Osteoblast (primary cell): ENCODE measurements around the gene SLC25A14. TPM values are rescaled to one million over a fixed set of nuclear protein-coding genes. Genes with fewer than 3 reads are reported as not detected.
"Not testable (repeated sequence)": the region's sequence is repeated elsewhere in the genome, so short reads cannot be mapped to it uniquely, and the experiment has no call there.

Experiments
- DNase-seq: peaks from one replicate; pipeline ENCODE4 v3.0.0; 2011; ENCODE audit warnings: low spot score, mixed read lengths; ENCODE audit not compliant: insufficient read length; ENCODE audit errors: missing footprints
- H2AFZ ChIP-seq: 2 replicates; pipeline ENCODE4 v1.6.0; 2011; ENCODE audit warnings: mild to moderate bottlenecking, low read length
- H3K27ac ChIP-seq: 2 replicates; pipeline ENCODE4 v1.5.1; 2011; ENCODE audit warnings: mild to moderate bottlenecking, low read depth, low read length, moderate library complexity
- H3K27me3 ChIP-seq: 2 replicates; pipeline ENCODE4 v1.6.0; 2012; ENCODE audit warnings: mild to moderate bottlenecking, control low read depth, inconsistent platforms, low read length, moderate library complexity; ENCODE audit not compliant: insufficient read depth
- H3K36me3 ChIP-seq: 2 replicates; pipeline ENCODE4 v1.5.1; 2011; ENCODE audit warnings: mild to moderate bottlenecking, low read length, control low read depth, moderate library complexity; ENCODE audit not compliant: insufficient read depth
- H3K4me1 ChIP-seq: 2 replicates; pipeline ENCODE4 v1.5.1; 2011; ENCODE audit warnings: mild to moderate bottlenecking, low read length, control low read depth, moderate library complexity; ENCODE audit not compliant: insufficient read depth
- H3K4me2 ChIP-seq: 2 replicates; pipeline ENCODE4 v1.6.0; 2011; ENCODE audit warnings: mild to moderate bottlenecking, low read length; ENCODE audit not compliant: insufficient read depth
- H3K4me3 ChIP-seq: fragments of 200-600 bp; sonication (generic); 3 replicates; pipeline ENCODE4 v1.5.1; 2012; ENCODE audit warnings: mild to moderate bottlenecking, low read length, inconsistent platforms; ENCODE audit not compliant: insufficient read depth
- H3K79me2 ChIP-seq: 2 replicates; pipeline ENCODE4 v1.6.0; 2012; ENCODE audit warnings: mild to moderate bottlenecking, low read length, control low read depth, inconsistent platforms; ENCODE audit not compliant: insufficient read depth
- H3K9me3 ChIP-seq: 2 replicates; pipeline ENCODE4 v1.5.1; 2011; ENCODE audit warnings: low read depth, low read length, control low read depth
- H4K20me1 ChIP-seq: 2 replicates; pipeline ENCODE4 v1.6.0; 2012; ENCODE audit warnings: mild to moderate bottlenecking, low read length, control low read depth; ENCODE audit not compliant: insufficient read depth
- total RNA-seq: library from RNA; depleted of rRNA; stranded (reverse); fragments of >200 nt; gene quantifications from 2 replicates; pipeline ENCODE4 v1.2.3, GENCODE V29; 2012
- TF ChIP-seq, protein P1 (sequence below): IDR thresholded peaks from 2 replicates; pipeline ENCODE4 v1.5.1; 2011; ENCODE audit warnings: mild to moderate bottlenecking, low read depth, low read length, moderate library complexity; ENCODE audit errors: extremely low read depth

SLC25A14 gene
- total RNA-seq, 1 donor: 10.9 TPM

DNA sequence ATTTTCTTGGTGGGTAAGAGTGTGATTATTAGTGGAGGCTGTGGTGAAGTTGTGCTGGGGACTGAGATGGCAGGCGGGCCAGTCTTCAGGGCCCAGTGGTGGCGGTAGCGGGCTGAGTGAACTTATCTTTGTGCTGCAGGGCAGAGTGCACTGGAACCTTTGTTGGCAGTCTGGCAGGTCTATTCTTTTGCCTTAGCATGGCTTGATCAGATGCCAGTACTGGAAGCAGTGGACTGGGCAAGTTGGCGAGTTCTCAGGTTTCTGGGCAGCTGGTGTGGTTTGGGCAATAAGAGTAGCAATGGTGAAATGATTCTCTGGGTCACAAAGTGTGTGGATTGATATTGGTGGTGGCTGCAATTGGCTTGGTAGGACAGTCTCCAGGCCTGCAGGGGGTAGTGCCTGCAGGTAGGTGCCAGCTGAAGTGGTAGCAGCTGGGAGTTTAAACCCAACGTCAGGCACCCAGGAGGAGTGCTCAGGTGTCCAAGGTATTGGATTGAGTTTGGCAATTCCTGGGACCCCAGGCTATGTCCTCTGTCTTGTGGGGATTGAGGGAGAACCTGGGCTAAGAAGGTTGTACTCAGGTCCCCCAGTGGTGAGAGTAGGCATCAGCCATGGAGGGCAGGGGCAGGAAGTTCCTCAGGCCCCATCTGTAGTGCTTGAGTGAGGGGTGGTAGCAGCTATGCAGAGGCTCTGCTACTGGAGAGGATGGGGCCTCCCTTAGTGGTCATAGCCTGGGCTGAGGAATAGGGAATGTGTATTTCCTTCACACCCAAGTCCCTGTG lies 34.9 kb upstream of the SLC25A14 start:
- no peak for DNase-seq
- Histone ChIP-seq H4K20me1 (no peaks in the 10 kb centered on the region), H3K27ac (no peak overlapping the region)

DNA sequence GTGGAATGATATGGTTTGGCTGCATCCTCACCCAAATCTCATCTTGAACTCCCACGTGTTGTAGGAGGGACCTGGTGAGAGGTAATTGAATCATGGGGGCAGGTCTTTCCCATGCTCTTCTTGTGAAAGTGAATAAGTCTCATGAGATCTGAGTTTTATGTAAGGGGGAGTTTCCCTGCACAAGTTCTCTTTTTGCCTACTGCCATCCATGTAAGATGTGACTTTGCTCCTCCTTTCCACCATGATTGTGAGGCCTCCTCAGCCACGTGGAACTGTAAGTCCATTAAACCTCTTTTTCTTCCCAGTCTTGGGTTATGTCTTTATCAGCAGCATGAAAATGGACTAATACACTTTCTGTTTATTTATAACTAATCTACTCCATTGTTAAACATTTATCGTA lies 19.8 kb upstream of the SLC25A14 start:
- not testable (repeated sequence) for H4K20me1 ChIP-seq, DNase-seq, H3K4me1 ChIP-seq, H3K36me3 ChIP-seq, H3K27ac ChIP-seq, H3K4me2 ChIP-seq, H3K27me3 ChIP-seq, H3K9me3 ChIP-seq, H2AFZ ChIP-seq, H3K4me3 ChIP-seq, H3K79me2 ChIP-seq

More for the DNA sequence above, 34.9 kb upstream of the SLC25A14 start:
- Histone ChIP-seq H2AFZ (no peak overlapping the region), H3K27me3 (no peaks in the 10 kb centered on the region), H3K4me2 (no peak overlapping the region), H3K9me3 (no peaks in the 10 kb centered on the region), H3K4me3 (no peak overlapping the region), H3K36me3 (no peaks in the 10 kb centered on the region), H3K79me2 (no peaks in the 10 kb centered on the region), H3K4me1 (no peaks in the 10 kb centered on the region)
- TF ChIP-seq, protein P1, sequence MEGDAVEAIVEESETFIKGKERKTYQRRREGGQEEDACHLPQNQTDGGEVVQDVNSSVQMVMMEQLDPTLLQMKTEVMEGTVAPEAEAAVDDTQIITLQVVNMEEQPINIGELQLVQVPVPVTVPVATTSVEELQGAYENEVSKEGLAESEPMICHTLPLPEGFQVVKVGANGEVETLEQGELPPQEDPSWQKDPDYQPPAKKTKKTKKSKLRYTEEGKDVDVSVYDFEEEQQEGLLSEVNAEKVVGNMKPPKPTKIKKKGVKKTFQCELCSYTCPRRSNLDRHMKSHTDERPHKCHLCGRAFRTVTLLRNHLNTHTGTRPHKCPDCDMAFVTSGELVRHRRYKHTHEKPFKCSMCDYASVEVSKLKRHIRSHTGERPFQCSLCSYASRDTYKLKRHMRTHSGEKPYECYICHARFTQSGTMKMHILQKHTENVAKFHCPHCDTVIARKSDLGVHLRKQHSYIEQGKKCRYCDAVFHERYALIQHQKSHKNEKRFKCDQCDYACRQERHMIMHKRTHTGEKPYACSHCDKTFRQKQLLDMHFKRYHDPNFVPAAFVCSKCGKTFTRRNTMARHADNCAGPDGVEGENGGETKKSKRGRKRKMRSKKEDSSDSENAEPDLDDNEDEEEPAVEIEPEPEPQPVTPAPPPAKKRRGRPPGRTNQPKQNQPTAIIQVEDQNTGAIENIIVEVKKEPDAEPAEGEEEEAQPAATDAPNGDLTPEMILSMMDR: no peak

DNA sequence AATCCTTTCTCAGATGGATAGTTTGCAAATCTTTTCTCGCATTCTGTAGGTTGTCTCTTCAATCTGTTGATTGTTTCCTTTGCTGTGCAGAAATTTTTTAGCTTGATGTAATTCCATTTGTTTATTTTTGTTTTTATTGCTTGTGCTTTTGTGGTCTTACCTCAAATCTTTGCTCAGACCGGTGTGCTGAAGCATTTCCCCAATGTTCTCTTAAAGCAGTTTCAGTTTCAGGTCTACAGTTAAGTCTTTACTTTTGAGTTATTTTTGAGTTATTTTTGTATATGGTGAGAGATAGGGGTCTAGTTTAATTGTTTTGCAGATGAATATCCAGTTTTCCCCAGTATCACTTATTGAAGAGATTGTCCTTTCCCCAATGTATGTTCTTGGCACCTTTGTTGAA lies 18.2 kb upstream of the SLC25A14 start:
- H4K20me1 ChIP-seq: no peaks in the 10 kb centered on the region
- no peaks in the 10 kb centered on the region for H3K79me2 ChIP-seq
- no peak overlapping the region for H3K4me3 ChIP-seq
- no peaks in the 10 kb centered on the region for H3K27me3 ChIP-seq
- TF ChIP-seq, protein P1: no peak
- H3K36me3 ChIP-seq: no peaks in the 10 kb centered on the region
- H3K27ac ChIP-seq: no peak overlapping the region
- no peak overlapping the region for H3K4me2 ChIP-seq
- DNase-seq: no peak
- no peaks in the 10 kb centered on the region for H3K4me1 ChIP-seq
- no peak overlapping the region for H2AFZ ChIP-seq
- no peaks in the 10 kb centered on the region for H3K9me3 ChIP-seq

DNA sequence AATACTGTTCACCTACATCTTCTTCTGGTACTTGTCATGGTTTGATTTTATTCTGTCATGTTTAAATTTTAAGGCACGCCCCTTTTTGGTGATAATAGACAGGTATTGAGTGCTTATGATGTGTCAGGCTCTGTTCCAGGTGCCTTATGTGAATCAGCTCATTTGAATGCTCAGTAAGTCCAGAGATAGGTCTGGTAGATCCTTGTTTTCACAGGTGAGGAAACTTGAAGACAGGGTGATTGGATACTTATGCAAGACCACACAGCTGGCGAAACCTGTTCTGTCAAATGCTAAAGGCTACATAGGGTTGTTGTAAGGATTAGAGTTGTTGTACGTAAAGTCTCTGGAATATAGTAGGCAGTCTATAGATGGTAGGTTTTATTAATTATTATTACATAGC lies 9.6 kb upstream of the SLC25A14 start:
- DNase-seq: no peak
- TF ChIP-seq, protein P1: no peak
- Histone ChIP-seq H3K4me1 (no peaks in the 10 kb centered on the region), H3K9me3 (no peaks in the 10 kb centered on the region), H3K27me3 (peaks cover 6% of the 10 kb centered on the region), H3K79me2 (no peaks in the 10 kb centered on the region), H3K36me3 (no peaks in the 10 kb centered on the region), H4K20me1 (no peaks in the 10 kb centered on the region), H3K27ac (no peak overlapping the region), H3K4me2 (no peak overlapping the region), H2AFZ (no peak overlapping the region), H3K4me3 (no peak overlapping the region)
